NCI-H146 (cell line): ENCODE results near the gene KCNN1.
A peak's percentile ranks its signal among the peaks of the same experiment; 100 is the strongest.
"Not testable (repeated sequence)": the region's sequence is repeated elsewhere in the genome, so short reads cannot be mapped to it uniquely, and the experiment has no call there.

ENCODE experiments used
- DNase-seq: peaks from one replicate; lab custom pipeline; 2025; lab: John Stamatoyannopoulos, UW

Gene KCNN1

DNA sequence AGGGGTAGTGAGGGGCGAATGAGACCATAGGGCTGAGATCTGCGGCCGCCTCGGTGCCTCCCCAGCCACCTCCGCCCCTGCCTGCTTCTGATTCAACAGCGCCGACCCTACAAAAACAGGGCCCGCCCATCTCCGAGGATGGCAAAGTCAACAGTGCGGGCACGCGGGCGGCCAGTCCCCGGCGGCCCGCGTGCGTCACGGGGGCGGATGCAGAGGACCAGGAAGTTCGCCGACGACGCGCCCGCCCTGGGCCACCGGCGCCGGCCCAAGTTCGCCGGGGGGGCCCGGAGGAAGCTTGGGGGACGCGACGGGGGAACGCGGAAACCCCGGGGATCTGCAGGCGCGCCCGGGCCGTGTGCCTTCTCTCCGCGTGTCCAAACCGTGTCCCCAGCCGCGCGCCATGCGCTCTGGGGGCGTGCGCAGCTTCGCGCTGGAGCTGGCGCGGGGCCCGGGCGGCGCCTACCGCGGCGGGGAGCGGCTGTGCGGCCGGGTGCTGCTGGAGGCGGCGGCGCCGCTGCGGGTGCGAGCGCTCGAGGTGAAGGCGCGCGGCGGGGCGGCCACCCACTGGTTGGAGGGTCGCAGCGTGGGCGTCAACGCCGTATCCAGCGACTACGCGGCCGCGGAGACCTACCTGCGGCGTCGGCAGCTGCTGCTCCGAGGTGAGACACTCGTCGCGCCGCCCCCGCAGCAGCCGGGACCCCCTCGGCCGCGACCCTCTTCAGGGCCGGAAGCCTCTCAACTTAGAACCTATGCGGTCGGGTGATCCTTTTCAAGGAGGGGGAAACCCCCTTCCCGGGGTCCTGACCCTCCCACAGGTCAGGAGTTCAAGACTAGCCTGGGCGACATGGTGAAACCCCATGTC is 34.2 kb downstream of the KCNN1 start:
- DNase-seq: peak; percentile 56

DNA sequence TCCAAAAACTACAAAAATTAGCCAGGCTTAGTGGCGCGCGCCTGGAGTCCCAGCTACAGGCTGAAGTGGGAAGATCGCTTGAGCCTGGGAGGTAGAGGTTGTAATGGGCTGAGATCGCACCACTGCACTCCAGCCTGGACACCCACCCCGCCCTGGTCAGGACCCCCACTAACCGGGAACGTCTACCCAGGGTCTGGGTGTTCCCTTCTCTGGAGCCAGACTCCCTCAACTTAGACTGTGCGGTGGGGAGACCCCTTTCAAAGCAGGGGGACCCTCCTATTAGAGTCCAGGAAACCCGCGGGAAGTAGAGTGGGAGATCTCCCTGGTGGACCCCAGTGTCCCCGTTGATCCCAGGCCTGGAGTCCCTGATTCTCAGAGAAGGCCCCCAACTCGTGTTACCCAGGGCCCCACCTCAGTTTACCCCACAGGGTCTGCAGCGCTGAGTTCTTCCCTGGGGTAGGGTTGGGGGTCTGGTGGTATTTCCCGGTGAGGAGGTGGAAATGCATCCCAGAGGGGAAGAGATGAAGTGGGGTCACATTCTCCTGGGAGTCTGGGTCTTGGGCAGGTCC is 35.0 kb downstream of the KCNN1 start:
- DNase-seq: no peak

- DNase-seq: no peak
Observed at GRCh38 chr19:18002347-18002850, 35.5 kb downstream of the KCNN1 start.

DNA sequence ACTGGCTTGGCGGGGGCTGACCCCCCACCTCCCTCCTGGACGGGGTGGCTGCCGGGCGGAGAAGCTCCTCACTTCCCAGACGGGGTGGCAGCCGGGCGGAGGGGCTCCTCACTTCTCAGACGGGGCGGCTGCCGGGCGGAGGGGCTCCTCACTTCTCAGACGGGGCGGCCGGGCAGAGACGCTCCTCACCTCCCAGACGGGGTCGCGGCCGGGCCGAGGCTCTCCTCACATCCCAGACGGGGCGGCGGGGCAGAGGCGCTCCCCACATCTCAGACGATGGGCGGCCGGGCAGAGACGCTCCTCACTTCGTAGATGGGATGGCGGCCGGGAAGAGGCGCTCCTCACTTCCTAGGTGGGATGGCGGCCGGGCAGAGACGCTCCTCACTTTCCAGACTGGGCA is 38.8 kb downstream of the KCNN1 start:
- not testable (repeated sequence) for DNase-seq

GRCh38 chr19:18007044-18007916 is 40.4 kb downstream of the KCNN1 start:
- DNase-seq: peak; percentile 50

- DNase-seq: peak; percentile 83
Observed at GRCh38 chr19:18007917-18008673, 41.2 kb downstream of the KCNN1 start, which contains the start of gene ARRDC2. Gene ARRDC2, plus strand, starts transcription at chr19:18008170. Its CDS starts 141 bp downstream, at chr19:18008311.

- DNase-seq: no peak
Observed at GRCh38 chr19:18008814-18009213, 41.9 kb downstream of the KCNN1 start.

DNA sequence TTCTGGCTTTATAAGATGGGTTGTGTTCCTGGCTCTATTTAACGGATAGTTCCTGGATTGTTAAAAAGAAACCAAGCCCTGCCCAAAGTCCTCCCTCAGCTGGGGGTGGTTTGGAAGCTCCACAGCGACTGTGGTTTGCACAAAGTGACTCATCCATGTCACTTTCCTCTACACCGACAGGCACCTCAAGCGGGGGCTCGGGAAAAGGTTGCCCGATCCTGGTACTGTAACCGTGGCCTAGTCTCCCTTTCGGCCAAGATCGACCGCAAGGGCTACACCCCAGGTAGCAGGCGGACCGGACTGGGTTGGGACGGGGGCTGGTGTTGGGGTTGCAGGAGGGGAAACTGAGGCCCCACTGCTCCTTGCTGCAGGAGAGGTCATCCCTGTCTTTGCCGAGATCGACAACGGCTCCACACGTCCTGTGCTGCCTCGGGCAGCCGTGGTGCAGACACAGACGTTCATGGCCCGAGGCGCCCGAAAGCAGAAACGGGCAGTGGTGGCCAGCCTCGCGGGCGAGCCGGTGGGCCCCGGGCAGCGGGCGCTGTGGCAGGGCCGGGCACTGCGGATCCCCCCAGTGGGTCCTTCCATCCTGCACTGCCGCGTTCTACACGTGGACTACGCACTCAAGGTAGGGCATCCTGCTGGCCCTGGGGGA is 42.6 kb downstream of the KCNN1 start:
- no peak for DNase-seq

DNA sequence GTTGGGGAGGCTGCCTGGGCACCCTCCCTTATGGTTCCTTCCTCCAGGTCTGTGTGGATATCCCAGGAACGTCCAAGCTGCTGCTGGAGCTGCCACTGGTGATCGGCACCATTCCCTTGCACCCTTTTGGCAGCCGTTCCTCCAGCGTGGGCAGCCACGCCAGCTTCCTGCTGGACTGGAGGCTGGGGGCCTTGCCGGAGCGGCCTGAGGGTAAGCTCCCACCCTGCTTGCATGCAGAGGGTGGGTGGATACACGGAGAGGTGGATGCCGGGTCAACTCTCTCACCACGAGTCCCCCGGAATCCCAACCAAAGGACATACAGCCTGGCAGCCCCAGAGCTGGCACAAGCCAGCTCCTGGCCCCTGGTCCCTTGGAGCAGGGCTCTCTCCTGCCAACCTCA is 43.2 kb downstream of the KCNN1 start:
- DNase-seq: no peak

DNA sequence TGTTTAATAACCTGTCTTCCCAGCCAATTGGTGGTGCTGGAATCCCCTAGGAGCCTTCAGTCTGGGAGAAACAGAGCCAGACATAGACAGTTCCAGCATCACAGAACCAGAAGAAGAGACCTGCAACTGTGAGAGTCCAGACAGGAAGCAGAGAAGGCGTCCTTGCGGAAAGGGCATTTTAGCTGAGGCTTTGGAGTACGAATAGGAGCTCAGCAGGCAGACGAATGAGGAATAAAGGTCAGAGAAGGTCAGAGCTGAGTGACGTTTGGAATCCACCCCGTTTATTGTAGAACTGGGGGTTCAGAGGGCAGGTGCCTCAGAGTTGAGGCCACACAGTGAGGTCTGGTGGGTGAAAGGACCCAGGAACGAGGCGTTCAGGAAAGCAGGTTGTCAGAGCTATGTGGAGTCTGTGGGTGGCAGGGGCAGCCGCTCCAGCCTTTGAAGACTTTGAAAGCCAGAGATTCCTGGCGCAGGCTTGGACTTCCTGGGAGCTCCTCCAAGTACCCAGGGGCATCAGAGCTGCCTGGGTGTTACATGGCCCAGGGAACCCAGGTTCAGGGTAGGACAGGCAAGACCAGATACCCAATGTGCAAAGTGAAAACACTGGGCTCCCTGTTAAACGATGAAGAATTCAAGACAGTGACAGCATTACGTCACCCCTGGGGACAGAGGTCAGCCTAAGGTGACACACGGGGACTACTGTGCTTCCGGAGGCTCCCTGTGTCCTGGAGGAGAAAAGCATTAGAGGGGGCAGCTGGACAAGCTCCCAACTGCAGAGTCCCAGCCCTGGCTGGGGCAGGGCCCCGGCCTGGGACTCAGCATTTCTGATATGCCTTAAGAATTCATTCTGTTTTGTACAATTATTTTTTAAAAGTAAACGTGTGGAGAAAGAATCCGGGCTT is 46.6 kb downstream of the KCNN1 start:
- no peak for DNase-seq

DNA sequence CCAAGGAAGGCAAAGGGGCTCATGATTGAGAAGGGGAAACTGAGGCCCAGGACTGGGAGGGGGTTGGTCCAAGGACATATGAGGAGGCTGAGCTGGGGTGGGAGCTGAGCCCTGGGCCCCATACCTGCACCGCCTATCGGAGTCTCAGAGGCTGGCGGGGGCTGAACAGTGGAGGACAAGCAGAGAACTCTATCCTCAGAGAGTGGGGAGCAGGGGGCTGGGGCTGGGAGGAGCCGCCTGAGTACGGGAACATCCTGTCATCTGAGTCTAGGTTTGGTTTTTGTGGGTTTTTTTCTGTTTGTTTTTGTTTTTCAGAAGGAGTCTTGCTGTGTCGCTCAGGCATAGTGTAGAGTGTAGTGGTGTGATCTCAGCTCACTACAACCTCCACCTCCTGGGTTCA is 47.3 kb downstream of the KCNN1 start:
- no peak for DNase-seq

- no peak for DNase-seq
Observed at GRCh38 chr19:18016209-18016910, 49.5 kb downstream of the KCNN1 start.

GRCh38 chr19:18017275-18018083 is 50.6 kb downstream of the KCNN1 start:
- no peak for DNase-seq

DNA sequence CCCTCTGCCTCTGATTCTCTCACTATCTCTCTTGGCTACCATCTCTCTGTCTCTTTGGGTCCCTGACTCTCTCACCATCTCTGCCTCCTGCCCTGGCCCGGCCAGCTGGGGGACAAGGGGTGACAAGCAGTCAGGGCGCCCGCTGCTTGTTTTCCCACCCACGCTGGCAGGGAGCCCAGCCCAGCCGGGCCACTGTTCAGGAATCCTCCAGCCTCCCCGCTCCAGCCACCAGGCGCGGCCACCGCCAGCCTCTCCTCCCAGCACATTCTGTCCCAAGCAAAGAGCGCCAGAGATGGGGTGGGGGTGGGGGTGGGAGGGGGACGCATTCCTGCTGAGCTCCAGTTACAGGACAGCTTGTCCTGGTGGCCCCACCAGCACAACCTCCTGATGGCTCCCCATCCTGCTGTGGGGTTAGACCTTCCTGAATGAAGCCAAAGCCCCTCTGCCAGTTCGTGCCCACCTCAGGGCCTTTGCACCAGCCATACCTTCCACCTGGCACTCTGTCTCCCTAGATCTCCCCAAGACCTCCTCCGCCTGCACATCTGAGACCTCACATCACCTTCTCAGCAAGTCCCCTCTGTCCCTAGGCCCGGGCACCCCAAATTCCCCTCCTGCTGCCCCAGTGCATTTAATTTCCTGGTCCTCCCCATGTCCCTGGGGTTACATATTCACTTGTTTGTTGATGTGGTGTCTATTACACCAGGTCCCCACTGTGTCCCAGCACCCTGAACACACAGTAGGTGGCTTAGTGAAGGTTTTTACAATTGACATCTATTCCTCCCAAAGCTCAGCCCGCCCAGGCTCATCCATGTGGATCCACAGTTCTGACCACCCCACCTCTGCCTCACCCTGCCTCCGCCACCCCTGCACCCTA is 53.5 kb downstream of the KCNN1 start:
- no peak for DNase-seq

DNA sequence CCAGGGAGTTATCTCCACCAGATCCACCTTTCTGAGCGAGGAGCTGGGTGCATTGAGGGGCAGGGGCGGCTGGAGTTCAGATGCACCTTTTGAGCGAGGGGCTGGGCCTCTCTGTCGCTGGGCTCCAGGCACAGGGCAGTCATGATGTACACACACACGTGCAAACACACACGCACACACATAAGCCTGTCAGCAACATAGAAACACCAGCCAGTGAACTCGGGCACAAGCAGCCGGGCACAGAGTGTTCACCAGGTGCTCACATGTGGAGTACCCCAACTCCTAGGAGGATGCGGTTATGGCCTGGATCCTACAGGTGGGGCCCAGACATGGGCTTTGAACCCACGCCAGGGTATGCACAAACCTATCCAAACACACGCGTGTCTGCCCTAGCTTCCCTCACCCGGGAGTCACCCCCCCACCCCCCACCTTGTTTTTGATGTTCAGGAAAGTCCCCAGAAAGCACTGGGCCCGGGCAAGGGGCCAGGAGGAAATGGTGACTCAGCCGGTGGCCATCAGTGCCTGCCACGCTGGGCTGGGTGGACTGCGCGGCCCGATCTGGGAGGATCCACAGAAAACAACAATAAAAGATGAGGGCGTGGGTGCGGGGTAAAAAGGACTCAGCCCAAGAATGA is 54.3 kb downstream of the KCNN1 start:
- no peak for DNase-seq

DNA sequence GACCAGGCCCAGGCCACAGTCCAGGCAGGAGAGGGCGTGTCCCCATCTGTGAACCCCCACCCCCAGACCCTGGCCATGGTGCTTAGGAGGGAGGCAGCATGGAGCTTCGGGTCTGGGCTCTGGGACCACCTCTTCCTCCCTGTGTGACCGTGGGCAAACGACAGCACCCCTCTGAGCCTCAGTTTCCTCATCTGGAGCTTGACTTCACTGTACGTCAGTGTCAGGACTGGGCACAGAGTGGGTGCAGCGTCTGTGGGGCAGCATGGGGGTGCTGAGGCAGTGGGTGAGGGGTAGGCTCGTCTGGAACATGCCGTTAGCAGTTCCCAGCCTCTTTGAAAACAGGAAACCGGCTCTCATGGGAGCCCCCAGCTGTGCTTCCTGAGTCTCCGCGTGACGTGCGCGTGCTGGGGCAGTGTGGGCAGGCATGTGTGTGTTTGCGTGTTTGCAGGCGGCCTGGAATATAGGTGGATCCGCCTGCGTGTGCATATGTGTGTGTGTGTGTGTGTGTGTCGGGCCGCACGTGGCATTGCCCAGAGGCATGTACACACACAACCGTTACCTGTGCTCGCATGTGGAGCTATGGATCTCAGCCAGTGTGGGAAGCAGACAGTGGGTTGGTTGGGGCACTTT is 56.8 kb downstream of the KCNN1 start:
- DNase-seq: no peak

DNA sequence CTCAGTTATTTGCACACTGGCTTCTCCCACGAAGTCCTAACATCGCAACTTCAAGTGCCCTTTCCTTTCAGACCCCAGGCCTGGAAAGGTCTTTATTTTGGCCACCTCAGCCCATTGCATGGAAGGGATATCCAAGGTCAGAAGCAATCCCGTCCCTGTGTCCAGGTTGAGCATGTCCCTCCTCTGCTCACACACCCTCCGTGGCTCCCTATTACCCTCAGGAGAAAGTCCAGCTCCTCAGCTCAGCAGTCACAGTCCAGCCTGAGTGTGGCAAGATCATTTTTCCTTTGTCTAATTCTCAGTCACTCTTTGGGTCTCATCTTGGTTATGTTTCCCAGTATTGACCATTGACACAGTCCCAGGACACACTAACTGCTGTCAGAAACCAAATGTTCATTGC is 60.2 kb downstream of the KCNN1 start:
- DNase-seq: no peak
